ENCODE measurements around the gene ADCY9. TPM values are rescaled to one million over a fixed set of nuclear protein-coding genes. Genes with fewer than 3 reads are reported as not detected.

ADCY9 gene
- total RNA-seq, 1 experiment from 2014 or later = 9.8 TPM

DNA sequence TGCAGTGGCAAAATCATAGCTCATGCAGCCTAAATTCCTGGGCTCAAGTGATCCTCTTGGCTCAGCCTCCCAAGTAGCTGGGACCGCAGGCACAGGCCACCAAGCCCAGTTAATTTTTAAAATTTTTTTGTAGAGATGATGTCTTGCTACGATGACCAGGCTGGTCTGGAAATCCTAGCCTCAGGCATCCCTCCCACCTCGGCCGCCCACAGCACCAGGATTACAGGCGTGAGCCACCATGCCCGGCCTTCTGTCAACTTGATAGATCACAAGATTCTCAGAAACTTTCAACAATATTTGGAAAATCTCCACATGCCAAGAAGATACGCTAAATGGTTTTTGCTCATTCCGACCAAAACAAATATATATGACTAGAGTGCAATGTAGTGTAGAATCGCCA is 111.0 kb downstream of the ADCY9 start:
- ATAC-seq (no peak), DNase-seq (ENCODE audit: low read depth, low spot score) (no peak)
- CTCF ChIA-PET = interaction anchor here (0.8 kb wide), 1 partner anchor 249 kb away, joined by 3 read pairs; no protein-coding TSS in a partner anchor
- BruUV-seq (replicated peaks) = no TSS peak
- POLR2A ChIA-PET = no interaction called here
- H3K9me3 ChIP-seq (ENCODE audit: control insufficient read depth in 1 of 2, insufficient read depth in 1 of 2, low read depth in 1 of 2, low read length in 2 of 2) = no peaks in the 10 kb centered on the region
- TF ChIP-seq ZFX (IDR thresholded peaks at IDR 0.05) = no peak
- no peak for TF ChIP-seq YY1 (IDR thresholded peaks at IDR 0.05; ENCODE audit: extremely low read depth, insufficient replicate concordance, low read depth, low read length)
- no peak for TF ChIP-seq TCF7L2 (IDR thresholded peaks at IDR 0.05; ENCODE audit: borderline replicate concordance, extremely low read depth, insufficient read depth, insufficient read length)
- no peak for TF ChIP-seq ZBTB33 (IDR thresholded peaks at IDR 0.05; ENCODE audit: extremely low read depth, insufficient replicate concordance, low read length)
- TF ChIP-seq, protein P1, sequence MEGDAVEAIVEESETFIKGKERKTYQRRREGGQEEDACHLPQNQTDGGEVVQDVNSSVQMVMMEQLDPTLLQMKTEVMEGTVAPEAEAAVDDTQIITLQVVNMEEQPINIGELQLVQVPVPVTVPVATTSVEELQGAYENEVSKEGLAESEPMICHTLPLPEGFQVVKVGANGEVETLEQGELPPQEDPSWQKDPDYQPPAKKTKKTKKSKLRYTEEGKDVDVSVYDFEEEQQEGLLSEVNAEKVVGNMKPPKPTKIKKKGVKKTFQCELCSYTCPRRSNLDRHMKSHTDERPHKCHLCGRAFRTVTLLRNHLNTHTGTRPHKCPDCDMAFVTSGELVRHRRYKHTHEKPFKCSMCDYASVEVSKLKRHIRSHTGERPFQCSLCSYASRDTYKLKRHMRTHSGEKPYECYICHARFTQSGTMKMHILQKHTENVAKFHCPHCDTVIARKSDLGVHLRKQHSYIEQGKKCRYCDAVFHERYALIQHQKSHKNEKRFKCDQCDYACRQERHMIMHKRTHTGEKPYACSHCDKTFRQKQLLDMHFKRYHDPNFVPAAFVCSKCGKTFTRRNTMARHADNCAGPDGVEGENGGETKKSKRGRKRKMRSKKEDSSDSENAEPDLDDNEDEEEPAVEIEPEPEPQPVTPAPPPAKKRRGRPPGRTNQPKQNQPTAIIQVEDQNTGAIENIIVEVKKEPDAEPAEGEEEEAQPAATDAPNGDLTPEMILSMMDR (IDR thresholded peaks at IDR 0.05 in 2 of 3, conservative IDR thresholded peaks at IDR 0.05 in 1 of 3; ENCODE audit: borderline replicate concordance in 1 of 3, insufficient read depth in 1 of 3, low read depth in 2 of 3, low read length in 2 of 3) = no peak
- TF ChIP-seq POLR2A (IDR thresholded peaks at IDR 0.05; ENCODE audit: borderline replicate concordance, extremely low read depth, insufficient read depth, insufficient read length) = no peak
- no peak for TF ChIP-seq ATF3 (IDR thresholded peaks at IDR 0.05)
- no peak for TF ChIP-seq JUND (IDR thresholded peaks at IDR 0.05)
- no peak for TF ChIP-seq MAX (IDR thresholded peaks at IDR 0.05)
- no peak for TF ChIP-seq SIN3A (IDR thresholded peaks at IDR 0.05; ENCODE audit: low read depth)
- no peak for TF ChIP-seq EZH2phosphoT487 (IDR thresholded peaks at IDR 0.05; ENCODE audit: borderline replicate concordance)
- TF ChIP-seq CBX3 (IDR thresholded peaks at IDR 0.05; ENCODE audit: low read depth) = no peak
- no peak for TF ChIP-seq FOSL1 (IDR thresholded peaks at IDR 0.05; ENCODE audit: low read depth)
- TF ChIP-seq ZNF274 (IDR thresholded peaks at IDR 0.05; ENCODE audit: low read depth, low read length) = no peak
- TF ChIP-seq CEBPB (IDR thresholded peaks at IDR 0.05; ENCODE audit: low read depth) = no peak
- TF ChIP-seq EGR1 (IDR thresholded peaks at IDR 0.05; ENCODE audit: low read depth) = no peak
- no peak for TF ChIP-seq SRF (IDR thresholded peaks at IDR 0.05; ENCODE audit: low read depth)
- no peak for TF ChIP-seq POLR2AphosphoS5 (IDR thresholded peaks at IDR 0.05; ENCODE audit: low read depth, low read length)
- H3K9me2 ChIP-seq (ENCODE audit: insufficient read depth) = no peaks in the 10 kb centered on the region
- RAD21 ChIA-PET (ENCODE audit: low non-redundant PET in 1 of 2, low total read pairs in 2 of 2, uncharacterized antibody in 2 of 2, unreplicated experiment in 2 of 2) = no interaction called here
- H3K4me2 ChIP-seq (ENCODE audit: low read length) = no peak overlapping the region
- no peak overlapping the region for H3K4me3 ChIP-seq (replicated peaks in 1 of 2; ENCODE audit: low read depth in 1 of 2, low read length in 2 of 2)
- intact Hi-C loops (cut with micrococcal nuclease) = no loop called here
- no peaks in the 10 kb centered on the region for H3K27me3 ChIP-seq (ENCODE audit: insufficient read depth, low read length)
- no peaks in the 10 kb centered on the region for H3K36me3 ChIP-seq (ENCODE audit: control insufficient read depth in 1 of 2, insufficient read depth in 2 of 2, low read length in 2 of 2)
- H3K9ac ChIP-seq (ENCODE audit: low read length) = no peak overlapping the region
- no peak overlapping the region for H2AFZ ChIP-seq (ENCODE audit: low read depth, low read length, poor library complexity, severe bottlenecking)
- H3K4me1 ChIP-seq (ENCODE audit: control insufficient read depth in 1 of 2, insufficient read depth in 2 of 2, low read length in 2 of 2) = peaks cover 0 to under 1% of the 10 kb centered on the region in 2 experiments; a peak in 1 of 4 replicates
- H3K79me2 ChIP-seq (ENCODE audit: insufficient read depth, low read length) = no peaks in the 10 kb centered on the region
- no peak overlapping the region for H3K27ac ChIP-seq (ENCODE audit: low read depth, low read length)
- H4K20me1 ChIP-seq (ENCODE audit: insufficient read depth) = no peaks in the 10 kb centered on the region

All from HCT116 (cell line).